Left lung (tissue), 10 donors: ENCODE data around the gene CHCHD3. TPM values are rescaled to one million over a fixed set of nuclear protein-coding genes. Genes with fewer than 3 reads are reported as not detected.

Experiments used
- ATAC-seq: fragments of 200-7000 bp; cut with Tn5 transposase; one replicate; pipeline ENCODE4 v1.9.1; 2020; ENCODE audit warnings: moderate library complexity
- DNase-seq, 4 donors: peaks; one replicate each; pipeline ENCODE4 v3.0.0-alpha.2; 2013 to 2020
- H3K27ac ChIP-seq, 2 donors: fragments of 200-600 bp; sonication (generic) in 1 of 2; one replicate each; pipeline versions ENCODE4 v1.5.0 to v1.8.0; 2020 to 2021
- H3K27me3 ChIP-seq, 2 donors: fragments of 200-600 bp; sonication (generic) in 1 of 2; one replicate each; pipeline versions ENCODE4 v1.5.0 to v1.8.0; 2020 to 2021
- H3K36me3 ChIP-seq, 2 donors: fragments of 200-600 bp; sonication (generic) in 1 of 2; one replicate each; pipeline versions ENCODE4 v1.5.0 to v1.8.0; 2020 to 2021
- H3K4me1 ChIP-seq, 2 donors: fragments of 200-600 bp; one replicate each; pipeline ENCODE4 v1.8.0; 2021
- H3K4me3 ChIP-seq, 2 donors: fragments of 200-600 bp; sonication (generic) in 1 of 2; one replicate each; pipeline versions ENCODE4 v1.5.0 to v1.8.0; 2020 to 2021; ENCODE audit warnings: mild to moderate bottlenecking in 1 of 2
- H3K9me3 ChIP-seq, 2 donors: fragments of 200-600 bp; sonication (generic) in 1 of 2; one replicate each; pipeline versions ENCODE4 v1.5.0 to v1.8.0; 2020 to 2021
- CTCF ChIP-seq, 2 donors: fragments of 200-600 bp; sonication (generic) in 1 of 2; IDR thresholded peaks; one replicate each; pipeline versions ENCODE4 v1.5.0 to v1.8.0; 2021; ENCODE audit warnings: antibody characterized with exemption in 2 of 2
- intact Hi-C, 2 donors: fragments of 100-400 bp; cut with DNase I; formaldehyde crosslinking; loops; one replicate each; pipeline versions ENCODE4 v1.11.2 to v1.14.2; 2022
- polyA plus RNA-seq, 6 donors: library from polyadenylated mRNA; unstranded; fragments of 120-200 nt; gene quantifications; one replicate each; pipeline ENCODE4 v1.2.1, GENCODE V29; 2013; ENCODE audit not compliant: insufficient read length in 6 of 6
- total RNA-seq, 2 donors: library from RNA; stranded (reverse); fragmentation: NEBNext Ultra II Directional; extraction: Animal tissue kit (Norgen Biotek cat#: 25700); gene quantifications; one replicate each; pipeline ENCODE4 v1.2.1, GENCODE V29; 2021
- donor health status: DM: no; HTN: yes; CAD: no.
- donor health status: DM: no; HTN: no; CAD: no.

Gene CHCHD3
- total and polyA plus RNA-seq, 8 donors: 45.4 to 58.9 (median 54.5) TPM

- DNase-seq (no peak), ATAC-seq (no peak)
- H3K36me3 ChIP-seq: no peaks in the 10 kb centered on the region
- intact Hi-C loops: no loop called here
- no peak overlapping the region for H3K4me3 ChIP-seq
- H3K9me3 ChIP-seq: no peaks in the 10 kb centered on the region
- H3K27me3 ChIP-seq: no peaks in the 10 kb centered on the region
- no peak overlapping the region for H3K27ac ChIP-seq
- H3K4me1 ChIP-seq: no peaks in the 10 kb centered on the region
- no peak for TF ChIP-seq CTCF (IDR thresholded peaks at IDR 0.05)
Observed at GRCh38 chr7:132759482-132760243, 322.2 kb downstream of the CHCHD3 start.

- intact Hi-C loops: no loop called here
- ATAC-seq (no peak), DNase-seq (no peak)
- Histone ChIP-seq H3K27me3 (no peaks in the 10 kb centered on the region), H3K4me3 (no peak overlapping the region), H3K4me1 (no peaks in the 10 kb centered on the region), H3K9me3 (no peaks in the 10 kb centered on the region), H3K27ac (no peak overlapping the region), H3K36me3 (no peaks in the 10 kb centered on the region)
- TF ChIP-seq CTCF (IDR thresholded peaks at IDR 0.05): no peak
Observed at GRCh38 chr7:132758986-132759385, 322.9 kb downstream of the CHCHD3 start.

- no peak overlapping the region for H3K27ac ChIP-seq
- no peaks in the 10 kb centered on the region for H3K9me3 ChIP-seq
- no peaks in the 10 kb centered on the region for H3K4me1 ChIP-seq
- H3K27me3 ChIP-seq: no peaks in the 10 kb centered on the region
- no peak for TF ChIP-seq CTCF (IDR thresholded peaks at IDR 0.05)
- H3K4me3 ChIP-seq: no peak overlapping the region
- intact Hi-C loops: no loop called here
- no peaks in the 10 kb centered on the region for H3K36me3 ChIP-seq
- DNase-seq (no peak), ATAC-seq (no peak)
Observed at GRCh38 chr7:132757783-132758182, 324.1 kb downstream of the CHCHD3 start.

GRCh38 chr7:132756484-132756990 lies 325.4 kb downstream of the CHCHD3 start:
- peaks cover 0 to 3% of the 10 kb centered on the region in 2 donors for H3K4me1 ChIP-seq
- DNase-seq (no peak), ATAC-seq (peak; percentile 52)
- no peak overlapping the region for H3K27ac ChIP-seq
- H3K9me3 ChIP-seq: no peaks in the 10 kb centered on the region
- intact Hi-C loops: no loop called here
- H3K36me3 ChIP-seq: no peaks in the 10 kb centered on the region
- H3K27me3 ChIP-seq: no peaks in the 10 kb centered on the region
- no peak overlapping the region for H3K4me3 ChIP-seq
- no peak for TF ChIP-seq CTCF (IDR thresholded peaks at IDR 0.05)

GRCh38 chr7:132755538-132756483 lies 326.1 kb downstream of the CHCHD3 start:
- Histone ChIP-seq H3K9me3 (no peaks in the 10 kb centered on the region), H3K4me3 (no peak overlapping the region), H3K4me1 (peaks cover 0 to 3% of the 10 kb centered on the region in 2 donors), H3K27ac (no peak overlapping the region), H3K36me3 (no peaks in the 10 kb centered on the region), H3K27me3 (no peaks in the 10 kb centered on the region)
- intact Hi-C loops: no loop called here
- DNase-seq (no peak), ATAC-seq (peak; percentile 68)
- no peak for TF ChIP-seq CTCF (IDR thresholded peaks at IDR 0.05)
